GM18951 (cell line): Measurements from ENCODE around the gene KCNMA1.

Experiments used
- POLR2A ChIP-seq: IDR thresholded peaks from 4 replicates; pipeline ENCODE4 v1.6.1; 2011; ENCODE audit warnings: mild to moderate bottlenecking; ENCODE audit not compliant: insufficient read length, insufficient read depth; ENCODE audit errors: extremely low read depth
- in situ Hi-C: fragments of 300-500 bp; cut with MboI; formaldehyde crosslinking; loops from one replicate; pipeline ENCODE4 v1.12.0; 2022; ENCODE audit warnings: low sequenced_read_pairs, mixed read lengths, inconsistent platforms; ENCODE audit not compliant: unreplicated experiment

KCNMA1 gene

DNA sequence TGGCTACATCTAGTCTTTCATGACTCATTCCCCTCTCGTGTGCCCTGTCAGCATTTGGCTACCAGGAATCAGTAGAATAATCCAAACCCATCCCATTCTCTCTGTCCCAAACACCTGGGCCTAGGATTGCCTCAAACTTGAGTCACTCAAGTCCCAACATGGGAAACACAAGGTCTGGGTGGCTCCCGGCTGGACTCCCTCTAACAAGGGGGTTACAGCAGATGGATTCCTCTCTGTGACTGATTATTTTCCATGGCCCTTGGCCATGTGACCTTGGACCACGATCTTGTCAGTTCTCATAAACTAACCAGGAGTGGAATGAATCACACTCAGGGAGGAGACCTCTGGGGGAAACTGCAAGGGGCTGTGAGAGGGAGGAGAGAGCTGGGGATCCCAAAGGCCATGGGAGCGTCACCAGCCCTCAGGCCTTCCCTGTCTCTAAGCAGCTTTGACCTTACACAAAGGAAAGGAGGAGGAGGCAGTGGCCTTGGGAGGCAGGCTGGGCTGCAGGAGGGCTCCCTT, 533.1 kb downstream of the KCNMA1 start:
- TF ChIP-seq POLR2A: no peak
- in situ Hi-C loops: no loop called here

DNA sequence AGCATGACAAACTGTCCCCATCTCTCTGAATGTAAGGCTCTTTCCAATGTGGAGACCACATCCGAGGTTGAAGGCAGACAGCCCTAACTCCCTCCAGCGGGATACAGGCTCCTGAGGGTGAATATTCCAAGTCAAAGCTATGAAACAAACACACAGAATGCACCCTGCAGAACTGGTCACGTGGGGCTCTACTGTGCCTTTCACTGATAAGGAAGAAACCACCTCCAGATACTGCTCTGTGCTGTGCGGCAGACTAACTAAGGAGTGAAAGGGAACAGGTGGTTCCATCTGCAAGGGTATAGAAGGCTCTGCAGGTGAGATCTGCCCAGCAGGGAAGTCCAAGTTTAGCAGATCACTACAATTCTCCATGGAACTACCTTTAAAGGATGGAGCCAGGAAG, 534.4 kb downstream of the KCNMA1 start:
- in situ Hi-C loops: no loop called here
- TF ChIP-seq POLR2A: no peak

DNA sequence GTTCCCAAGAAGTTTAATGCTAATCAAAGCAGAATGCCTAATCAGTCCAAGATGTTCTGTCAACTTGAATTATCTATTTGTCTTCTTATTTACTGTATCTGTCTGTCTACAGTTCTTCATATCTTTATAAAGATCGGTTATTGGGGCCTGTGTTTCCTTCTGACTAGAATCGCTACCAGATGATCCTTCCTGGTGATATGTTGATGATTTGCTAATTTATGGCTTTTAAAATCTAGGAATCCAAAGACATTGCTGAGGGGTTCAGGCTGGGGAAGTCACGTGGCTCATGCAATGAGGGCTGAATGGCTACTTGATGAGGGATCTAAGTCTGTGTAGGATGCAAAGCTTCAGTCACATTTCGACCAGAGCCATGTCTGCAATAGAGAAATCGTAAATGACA, 536.3 kb downstream of the KCNMA1 start:
- TF ChIP-seq POLR2A: no peak
- in situ Hi-C loops: no loop called here

DNA sequence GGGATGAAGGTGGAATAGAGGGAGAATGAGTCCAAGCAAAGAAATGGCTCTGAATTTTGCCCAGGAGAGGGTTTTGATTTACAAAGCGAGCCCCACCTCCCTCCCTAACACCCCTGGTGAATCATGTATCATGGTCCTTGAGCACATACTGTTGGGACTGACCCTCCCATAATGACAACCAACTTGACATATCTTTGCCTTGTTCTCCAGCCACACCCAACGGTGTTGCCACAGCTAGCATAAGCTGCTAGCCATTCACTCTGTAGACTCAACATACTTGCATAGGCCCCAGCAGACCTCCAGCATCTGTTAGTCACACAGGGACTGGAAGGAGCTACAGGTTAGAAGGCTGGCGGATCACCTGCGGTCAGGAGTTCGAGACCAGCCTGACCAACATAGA, 538.5 kb downstream of the KCNMA1 start:
- no peak for TF ChIP-seq POLR2A
- in situ Hi-C loops: no loop called here

DNA sequence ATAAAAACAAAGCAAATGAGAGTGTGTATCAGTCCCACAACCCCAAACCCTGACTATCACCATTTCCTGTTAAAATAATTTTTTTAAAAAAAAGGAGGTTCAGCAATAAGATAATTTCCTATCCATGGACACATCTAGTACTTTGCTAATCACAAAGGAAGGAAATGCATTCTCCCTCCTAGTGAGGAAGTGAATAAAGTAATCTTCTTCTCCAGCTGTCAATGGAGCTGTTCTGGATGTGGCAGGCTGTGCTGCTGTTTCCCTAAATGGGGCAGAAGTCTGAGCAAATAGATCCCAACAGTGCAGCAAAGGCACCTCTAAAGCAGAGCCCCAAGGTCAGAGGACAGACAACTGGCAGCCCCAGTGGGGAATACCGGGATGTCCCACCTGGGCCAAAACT, 540.0 kb downstream of the KCNMA1 start:
- TF ChIP-seq POLR2A: no peak

DNA sequence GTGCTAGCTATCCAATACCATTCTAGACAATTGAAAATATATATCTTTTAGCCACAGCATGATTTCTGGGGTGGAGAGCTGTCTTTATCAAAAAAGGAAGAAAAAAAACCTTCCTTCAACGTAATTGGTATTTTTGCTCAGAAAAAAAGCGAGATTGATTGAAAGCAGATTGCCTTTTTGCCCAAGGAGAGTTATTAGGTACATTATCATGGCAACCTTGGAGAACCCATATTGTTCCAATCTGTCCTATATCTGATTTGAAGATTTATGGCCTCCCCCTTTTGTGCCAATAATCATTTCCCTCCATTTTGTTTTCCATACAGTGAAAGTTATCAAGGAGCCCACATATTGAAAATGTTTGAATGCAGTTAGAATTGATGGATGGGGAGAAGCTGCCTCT, 544.5 kb downstream of the KCNMA1 start:
- no peak for TF ChIP-seq POLR2A
- in situ Hi-C loops: no loop called here

More for the DNA sequence above, 540.0 kb downstream of the KCNMA1 start:
- in situ Hi-C loops: no loop called here

DNA sequence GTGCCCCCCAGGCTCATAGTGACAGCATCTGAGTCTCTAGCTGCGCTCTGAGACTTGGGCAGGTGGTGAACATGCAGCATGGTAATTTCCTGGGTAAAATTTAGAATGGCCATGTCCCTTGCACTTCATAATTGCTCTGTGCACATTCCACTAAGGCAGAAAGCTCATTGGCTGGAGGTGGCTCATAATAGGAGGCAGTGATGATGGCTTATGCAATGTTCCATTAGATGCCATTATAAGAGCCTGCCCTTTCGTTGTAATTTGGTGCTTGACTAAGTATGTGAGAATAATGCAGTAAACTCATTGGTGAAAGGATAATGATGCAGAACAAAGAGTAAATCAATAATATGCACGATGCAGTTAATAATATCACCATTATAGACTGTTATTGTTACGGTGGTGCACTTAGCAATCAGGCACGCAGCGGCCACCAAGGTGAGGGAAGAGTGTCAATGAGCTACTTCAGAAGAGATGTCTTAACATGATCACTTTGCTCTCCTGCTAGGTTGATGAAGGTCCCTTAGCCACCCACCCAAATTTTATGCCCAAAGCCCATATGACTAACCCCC, 545.9 kb downstream of the KCNMA1 start:
- in situ Hi-C loops: no loop called here
- TF ChIP-seq POLR2A: no peak

DNA sequence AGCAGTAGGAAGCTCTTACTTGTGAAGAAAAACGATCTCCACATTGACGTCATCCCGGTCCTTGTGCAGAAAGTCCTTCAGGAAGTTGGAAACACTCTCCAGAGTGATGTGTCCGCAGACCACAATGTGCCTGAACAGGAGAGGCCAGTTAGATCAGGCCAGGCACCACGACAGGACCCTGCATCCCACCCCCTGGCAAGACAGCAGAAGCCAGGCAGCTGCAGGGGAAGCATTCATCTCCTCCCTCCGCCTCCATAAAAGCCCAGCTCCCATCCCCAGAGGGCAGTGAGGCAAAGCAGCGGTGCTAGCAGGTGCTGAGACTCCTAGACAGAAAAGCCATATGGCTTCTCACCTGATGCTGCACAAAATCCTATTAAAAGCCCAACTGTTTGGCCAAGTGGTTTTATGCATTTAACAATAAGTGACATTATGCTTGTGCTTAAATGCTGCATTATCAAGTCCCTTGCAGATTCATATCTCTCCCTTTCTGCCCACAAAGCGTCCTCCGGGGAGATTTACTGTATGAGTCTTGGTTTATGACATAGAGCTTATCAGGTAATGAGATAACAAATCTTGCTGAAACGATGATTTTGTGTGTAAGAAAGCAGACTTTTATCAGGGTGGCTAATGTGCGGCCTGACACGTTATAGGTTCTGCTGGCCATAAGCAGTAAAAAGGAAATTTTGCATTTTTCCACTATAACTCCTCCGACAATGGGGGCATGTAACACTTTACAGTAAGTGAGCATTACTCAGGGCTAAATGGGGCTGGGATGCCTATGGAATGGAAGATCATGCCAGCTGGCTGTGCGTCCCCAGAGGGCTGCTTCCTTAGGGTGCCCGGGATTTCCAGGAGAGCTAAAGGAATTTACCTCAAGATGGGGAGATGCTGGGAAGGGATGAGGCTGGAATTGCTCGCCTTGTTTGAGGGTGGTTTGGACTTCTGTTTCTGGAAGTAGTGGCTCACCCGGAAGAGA, 546.9 kb downstream of the KCNMA1 start:
- in situ Hi-C loops: no loop called here
- TF ChIP-seq POLR2A: no peak

DNA sequence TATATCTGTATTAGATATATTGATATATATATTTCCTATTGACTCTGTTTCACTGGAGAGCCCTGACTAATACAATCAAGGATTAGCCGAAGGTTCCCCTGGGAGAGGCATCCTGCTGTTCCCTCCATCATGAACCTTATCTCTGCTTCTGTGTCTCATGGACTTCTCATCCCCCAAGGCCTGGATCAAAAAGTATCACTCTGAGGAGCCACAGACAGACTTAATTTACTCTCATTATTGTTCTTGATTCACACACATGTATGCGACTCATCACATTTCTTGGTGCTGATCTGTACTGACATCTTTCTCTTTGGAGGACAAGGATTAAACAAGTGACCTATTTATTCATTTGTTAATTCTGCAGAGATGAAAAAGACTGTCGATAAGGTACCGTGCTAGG, 550.2 kb downstream of the KCNMA1 start:
- in situ Hi-C loops: no loop called here
- TF ChIP-seq POLR2A: no peak

DNA sequence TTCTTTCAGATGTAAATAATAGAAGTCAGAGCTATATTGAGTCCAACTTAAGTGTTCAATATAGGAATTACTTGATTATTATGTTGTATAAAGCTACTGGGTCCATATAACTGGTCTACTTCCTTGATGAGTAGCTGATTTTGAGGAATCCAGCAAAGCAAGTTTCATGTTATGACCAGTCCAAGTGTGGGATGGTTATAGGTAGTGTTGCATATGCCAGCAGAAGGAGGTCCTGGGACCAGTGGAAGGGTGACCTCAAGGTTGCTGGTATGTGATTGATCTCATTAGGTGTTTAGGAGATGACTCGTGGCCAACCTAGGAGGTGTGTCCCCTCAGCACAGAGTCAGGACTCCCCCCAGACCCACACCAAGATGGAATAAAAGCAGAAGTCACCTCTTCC, 551.5 kb downstream of the KCNMA1 start:
- TF ChIP-seq POLR2A: no peak
- in situ Hi-C loops: no loop called here

DNA sequence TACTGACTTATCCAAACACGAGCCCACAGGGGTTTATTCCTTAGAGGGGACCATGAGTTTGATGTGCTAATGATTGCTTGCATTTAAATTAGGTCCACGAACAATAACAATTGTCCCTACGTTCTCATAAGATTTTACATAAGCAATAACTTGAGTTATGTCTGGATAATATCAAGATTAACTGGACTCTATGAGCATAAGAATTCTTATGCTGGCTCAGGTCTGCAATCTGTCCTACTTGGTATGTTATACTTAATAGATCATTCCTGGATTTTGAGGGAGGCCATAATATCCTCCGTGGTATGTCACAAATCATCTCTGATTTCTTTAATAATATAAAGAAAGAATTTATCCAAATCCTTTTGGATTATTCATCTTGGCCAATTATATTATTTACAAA, 552.3 kb downstream of the KCNMA1 start:
- TF ChIP-seq POLR2A: no peak

DNA sequence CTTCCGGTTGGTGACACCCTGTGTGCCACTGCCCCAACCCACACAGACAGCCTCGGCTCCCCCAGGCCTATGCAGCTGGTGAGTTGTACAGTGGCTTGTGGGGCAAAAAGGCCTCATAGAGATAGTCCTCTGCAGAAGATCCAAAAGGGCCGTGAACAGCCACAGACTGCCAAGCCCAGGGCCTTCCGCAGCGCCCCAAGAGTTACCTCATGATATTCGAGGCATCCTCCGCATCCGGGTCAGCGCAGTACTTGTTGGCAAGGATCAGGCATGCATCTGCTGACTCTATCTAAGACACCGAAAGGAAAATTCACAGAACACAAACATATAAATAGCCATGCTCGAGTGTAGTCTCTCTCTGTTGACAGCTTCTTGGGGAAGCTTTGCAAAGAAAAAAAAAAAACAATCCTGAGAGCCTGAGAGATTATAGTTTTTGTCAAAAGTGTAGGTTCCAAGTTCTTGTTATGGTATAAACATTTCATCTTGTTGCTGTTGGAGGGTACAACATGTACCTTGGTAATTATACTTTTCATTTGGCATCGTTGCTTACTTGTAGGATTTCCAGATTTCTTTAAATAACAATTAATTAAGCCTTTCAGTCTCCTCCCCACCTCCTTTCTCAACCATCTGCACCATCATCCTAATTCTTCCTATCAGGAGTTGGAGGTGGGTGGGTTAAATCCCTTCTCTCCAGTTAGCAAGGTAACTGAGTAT, 553.0 kb downstream of the KCNMA1 start:
- TF ChIP-seq POLR2A: no peak
- in situ Hi-C loops: no loop called here

More for the DNA sequence above, 552.3 kb downstream of the KCNMA1 start:
- in situ Hi-C loops: no loop called here

DNA sequence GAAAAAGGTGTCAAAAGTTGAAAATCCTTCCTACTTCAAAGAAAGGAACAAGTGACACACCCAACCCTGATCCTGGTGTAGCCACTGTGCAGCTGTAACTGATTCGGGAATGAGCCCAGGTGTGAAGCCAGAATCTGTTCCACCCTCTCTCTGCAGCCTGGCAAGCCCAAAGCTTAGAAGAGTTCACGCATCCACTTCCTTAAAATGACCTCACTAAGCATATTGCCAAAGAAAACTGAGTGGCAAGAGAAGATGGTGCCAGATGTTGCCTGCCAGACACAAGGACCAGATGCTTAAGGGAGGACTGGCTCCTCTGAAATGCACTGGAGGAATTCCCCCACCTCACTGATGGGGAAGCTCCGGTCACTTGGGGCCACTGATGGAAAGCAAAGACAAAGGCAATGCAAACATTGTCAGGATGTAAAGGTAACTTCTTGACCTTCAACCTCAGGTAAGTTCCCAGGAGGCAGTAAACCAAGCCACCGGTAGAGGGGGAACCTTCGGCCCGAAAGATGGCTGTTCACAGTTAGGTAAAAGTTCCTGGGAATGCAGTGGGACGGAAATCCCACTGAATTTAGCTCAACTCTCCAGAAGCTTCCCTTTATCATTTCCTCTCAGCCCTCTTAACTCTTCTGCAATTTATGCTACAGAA, 554.9 kb downstream of the KCNMA1 start:
- in situ Hi-C loops: no loop called here
- no peak for TF ChIP-seq POLR2A
